ENCODE data around the gene DIAPH1. TPM values are rescaled to one million over a fixed set of nuclear protein-coding genes. Genes with fewer than 3 reads are reported as not detected.
A peak's percentile ranks its signal among the peaks of the same experiment; 100 is the strongest.

The DIAPH1 gene
- total RNA-seq, 1 donor from 2014 or later, result 118 TPM

DNA sequence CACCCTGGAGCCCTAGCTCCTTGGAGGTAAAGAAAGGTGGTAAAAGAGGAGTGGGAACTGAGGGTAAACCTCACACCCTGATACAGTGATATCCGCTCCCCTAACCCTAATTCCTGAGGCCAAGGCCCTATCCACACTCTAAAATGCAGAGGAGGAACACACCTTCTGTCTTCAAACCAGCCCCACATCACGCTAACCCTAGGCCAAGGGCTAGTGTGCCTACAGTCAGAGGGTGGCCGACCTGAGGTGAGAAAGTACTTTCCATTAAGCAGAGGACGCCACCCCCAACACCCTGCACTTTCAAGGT lies 17.3 kb upstream of the DIAPH1 start:
- Histone ChIP-seq H3K36me3 (peaks cover 12% of the 10 kb centered on the region), H3K4me3 (peak overlapping the region; percentile 92), H3K27me3 (ENCODE audit: low read depth) (no peaks in the 10 kb centered on the region), H3K9me3 (no peaks in the 10 kb centered on the region), H3K27ac (peak overlapping the region; percentile 79), H3K4me1 (peaks cover 37% of the 10 kb centered on the region)
- ATAC-seq, result no peak
- intact Hi-C loops (cut with DNase I), result no loop called here
- no peak for DNase-seq
- TF ChIP-seq, protein P1, sequence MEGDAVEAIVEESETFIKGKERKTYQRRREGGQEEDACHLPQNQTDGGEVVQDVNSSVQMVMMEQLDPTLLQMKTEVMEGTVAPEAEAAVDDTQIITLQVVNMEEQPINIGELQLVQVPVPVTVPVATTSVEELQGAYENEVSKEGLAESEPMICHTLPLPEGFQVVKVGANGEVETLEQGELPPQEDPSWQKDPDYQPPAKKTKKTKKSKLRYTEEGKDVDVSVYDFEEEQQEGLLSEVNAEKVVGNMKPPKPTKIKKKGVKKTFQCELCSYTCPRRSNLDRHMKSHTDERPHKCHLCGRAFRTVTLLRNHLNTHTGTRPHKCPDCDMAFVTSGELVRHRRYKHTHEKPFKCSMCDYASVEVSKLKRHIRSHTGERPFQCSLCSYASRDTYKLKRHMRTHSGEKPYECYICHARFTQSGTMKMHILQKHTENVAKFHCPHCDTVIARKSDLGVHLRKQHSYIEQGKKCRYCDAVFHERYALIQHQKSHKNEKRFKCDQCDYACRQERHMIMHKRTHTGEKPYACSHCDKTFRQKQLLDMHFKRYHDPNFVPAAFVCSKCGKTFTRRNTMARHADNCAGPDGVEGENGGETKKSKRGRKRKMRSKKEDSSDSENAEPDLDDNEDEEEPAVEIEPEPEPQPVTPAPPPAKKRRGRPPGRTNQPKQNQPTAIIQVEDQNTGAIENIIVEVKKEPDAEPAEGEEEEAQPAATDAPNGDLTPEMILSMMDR (IDR thresholded peaks at IDR 0.05), result no peak

DNA sequence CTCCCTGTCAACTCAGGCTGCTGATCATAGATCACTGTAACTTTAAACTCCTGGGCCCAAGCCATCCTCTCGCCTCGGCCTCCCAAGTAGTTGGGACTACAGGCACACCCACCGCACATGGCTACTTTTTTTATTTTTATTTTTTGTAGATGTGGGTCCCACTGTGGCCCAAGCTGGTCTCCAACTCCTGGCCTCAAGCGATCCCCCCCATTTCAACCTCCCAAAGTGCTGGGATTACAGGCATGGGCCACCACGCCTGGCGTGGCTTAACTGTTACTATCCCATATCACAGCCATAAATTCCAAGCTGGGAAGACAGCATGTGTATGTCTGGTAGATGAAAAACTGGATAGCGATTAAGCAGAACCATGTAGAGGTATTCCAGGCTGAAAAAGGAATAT lies 16.8 kb upstream of the DIAPH1 start:
- intact Hi-C loops (cut with DNase I), result no loop called here
- no peak overlapping the region for H3K27ac ChIP-seq
- H3K4me3 ChIP-seq, result peak overlapping the region; percentile 92
- peaks cover 37% of the 10 kb centered on the region for H3K4me1 ChIP-seq
- TF ChIP-seq, protein P1 (IDR thresholded peaks at IDR 0.05), result no peak
- H3K9me3 ChIP-seq, result no peaks in the 10 kb centered on the region
- DNase-seq, result no peak
- no peak for ATAC-seq
- no peaks in the 10 kb centered on the region for H3K27me3 ChIP-seq (ENCODE audit: low read depth)
- H3K36me3 ChIP-seq, result peaks cover 12% of the 10 kb centered on the region

GRCh38 chr5:141634720-141635119 lies 15.9 kb upstream of the DIAPH1 start:
- intact Hi-C loops (cut with DNase I), result no loop called here
- no peak overlapping the region for H3K27ac ChIP-seq
- ATAC-seq (no peak), DNase-seq (no peak)
- TF ChIP-seq, protein P1 (IDR thresholded peaks at IDR 0.05), result no peak
- H3K27me3 ChIP-seq (ENCODE audit: low read depth), result no peaks in the 10 kb centered on the region
- H3K4me3 ChIP-seq, result no peak overlapping the region
- peaks cover 37% of the 10 kb centered on the region for H3K4me1 ChIP-seq
- H3K9me3 ChIP-seq, result no peaks in the 10 kb centered on the region
- H3K36me3 ChIP-seq, result peaks cover 15% of the 10 kb centered on the region

DNA sequence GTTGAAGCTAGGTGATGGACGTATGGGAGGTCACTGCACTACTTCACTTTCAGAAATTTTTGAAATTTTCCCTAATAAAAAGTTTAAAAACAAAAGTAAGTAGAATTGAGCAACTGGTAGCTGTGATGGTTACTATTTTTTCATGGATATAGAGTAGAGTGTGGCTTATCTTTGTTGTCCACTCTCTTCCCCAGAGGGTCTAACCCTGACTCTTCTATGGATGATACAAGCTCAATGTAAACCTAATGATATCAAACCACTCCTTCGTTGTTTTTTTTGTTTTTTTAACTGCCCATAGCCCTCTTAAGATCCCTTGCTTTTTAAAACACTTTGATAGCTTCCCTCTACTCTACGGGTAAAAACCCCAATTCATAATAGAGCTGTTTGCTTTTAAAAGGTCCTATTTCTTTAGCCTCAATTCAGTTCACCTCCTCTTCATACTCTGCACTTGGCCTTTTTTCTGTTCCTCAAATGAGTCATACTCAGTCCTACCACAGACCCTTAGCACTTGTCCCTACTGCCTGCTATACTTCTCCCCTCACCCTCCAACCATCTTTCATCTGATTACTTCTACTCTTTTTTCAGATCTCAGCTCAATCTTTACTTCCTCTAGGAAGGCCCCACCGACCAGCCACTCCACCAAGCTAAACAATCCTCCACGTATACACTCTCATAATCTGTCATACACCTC lies 15.2 kb upstream of the DIAPH1 start:
- H3K4me1 ChIP-seq, result peaks cover 37% of the 10 kb centered on the region

GRCh38 chr5:141632650-141633049 lies 13.8 kb upstream of the DIAPH1 start:
- intact Hi-C loops (cut with DNase I), result no loop called here
- Histone ChIP-seq H3K27ac (no peak overlapping the region), H3K36me3 (peaks cover 36% of the 10 kb centered on the region), H3K4me1 (peaks cover 27% of the 10 kb centered on the region), H3K4me3 (no peak overlapping the region), H3K27me3 (ENCODE audit: low read depth) (no peaks in the 10 kb centered on the region), H3K9me3 (no peaks in the 10 kb centered on the region)
- DNase-seq (no peak), ATAC-seq (no peak)
- TF ChIP-seq, protein P1 (IDR thresholded peaks at IDR 0.05), result no peak

More for the DNA sequence above, 15.2 kb upstream of the DIAPH1 start:
- peaks cover 22% of the 10 kb centered on the region for H3K36me3 ChIP-seq
- intact Hi-C loops (cut with DNase I), result no loop called here
- H3K4me3 ChIP-seq, result no peak overlapping the region
- ATAC-seq, result no peak
- DNase-seq, result no peak
- H3K27ac ChIP-seq, result no peak overlapping the region
- TF ChIP-seq, protein P1 (IDR thresholded peaks at IDR 0.05), result no peak
- no peaks in the 10 kb centered on the region for H3K9me3 ChIP-seq
- H3K27me3 ChIP-seq (ENCODE audit: low read depth), result no peaks in the 10 kb centered on the region

All from lower lobe of right lung (tissue), 2 donors.